ENCODE data around the gene VTI1A. TPM values are rescaled to one million over a fixed set of nuclear protein-coding genes. Genes with fewer than 3 reads are reported as not detected.

The VTI1A gene
- polyA plus RNA-seq, 1 donor from 2014 or later, result 28.7 TPM

DNA sequence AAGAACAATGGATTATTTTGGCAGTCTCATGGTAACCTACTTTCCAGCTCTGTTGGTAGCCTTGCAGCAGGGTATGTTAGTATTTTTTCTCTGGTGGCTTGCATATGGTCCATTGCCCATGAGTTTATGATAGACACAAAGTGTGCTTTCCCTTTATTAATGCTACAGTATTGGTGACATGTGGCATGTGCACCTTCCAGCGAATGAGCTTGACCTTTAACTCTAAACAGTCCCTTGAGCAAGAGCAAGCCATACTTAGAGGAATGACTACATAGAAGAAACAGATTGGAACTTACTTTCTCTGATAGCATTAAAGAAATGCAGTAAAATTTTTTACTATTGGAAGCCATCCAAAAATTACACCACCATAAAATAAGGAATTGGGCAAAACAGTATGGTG, 73.9 kb downstream of the VTI1A start:
- TF ChIP-seq, protein P1, sequence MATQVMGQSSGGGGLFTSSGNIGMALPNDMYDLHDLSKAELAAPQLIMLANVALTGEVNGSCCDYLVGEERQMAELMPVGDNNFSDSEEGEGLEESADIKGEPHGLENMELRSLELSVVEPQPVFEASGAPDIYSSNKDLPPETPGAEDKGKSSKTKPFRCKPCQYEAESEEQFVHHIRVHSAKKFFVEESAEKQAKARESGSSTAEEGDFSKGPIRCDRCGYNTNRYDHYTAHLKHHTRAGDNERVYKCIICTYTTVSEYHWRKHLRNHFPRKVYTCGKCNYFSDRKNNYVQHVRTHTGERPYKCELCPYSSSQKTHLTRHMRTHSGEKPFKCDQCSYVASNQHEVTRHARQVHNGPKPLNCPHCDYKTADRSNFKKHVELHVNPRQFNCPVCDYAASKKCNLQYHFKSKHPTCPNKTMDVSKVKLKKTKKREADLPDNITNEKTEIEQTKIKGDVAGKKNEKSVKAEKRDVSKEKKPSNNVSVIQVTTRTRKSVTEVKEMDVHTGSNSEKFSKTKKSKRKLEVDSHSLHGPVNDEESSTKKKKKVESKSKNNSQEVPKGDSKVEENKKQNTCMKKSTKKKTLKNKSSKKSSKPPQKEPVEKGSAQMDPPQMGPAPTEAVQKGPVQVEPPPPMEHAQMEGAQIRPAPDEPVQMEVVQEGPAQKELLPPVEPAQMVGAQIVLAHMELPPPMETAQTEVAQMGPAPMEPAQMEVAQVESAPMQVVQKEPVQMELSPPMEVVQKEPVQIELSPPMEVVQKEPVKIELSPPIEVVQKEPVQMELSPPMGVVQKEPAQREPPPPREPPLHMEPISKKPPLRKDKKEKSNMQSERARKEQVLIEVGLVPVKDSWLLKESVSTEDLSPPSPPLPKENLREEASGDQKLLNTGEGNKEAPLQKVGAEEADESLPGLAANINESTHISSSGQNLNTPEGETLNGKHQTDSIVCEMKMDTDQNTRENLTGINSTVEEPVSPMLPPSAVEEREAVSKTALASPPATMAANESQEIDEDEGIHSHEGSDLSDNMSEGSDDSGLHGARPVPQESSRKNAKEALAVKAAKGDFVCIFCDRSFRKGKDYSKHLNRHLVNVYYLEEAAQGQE (IDR thresholded peaks at IDR 0.05; ENCODE audit: borderline replicate concordance), result no peak
- TF ChIP-seq RAD21 (conservative IDR thresholded peaks at IDR 0.05), result no peak
- Histone ChIP-seq H3K9me2 (ENCODE audit: insufficient read depth, low read length) (no peaks in the 10 kb centered on the region), H3K27ac (ENCODE audit: low read length) (no peak overlapping the region), H3K9me3 (ENCODE audit: low read length) (no peaks in the 10 kb centered on the region), H3K27me3 (ENCODE audit: insufficient read depth, low read depth, low read length) (no peaks in the 10 kb centered on the region), H3K4me3 (ENCODE audit: low read length) (no peak overlapping the region), H3K79me2 (replicated peaks; ENCODE audit: insufficient read depth, low read length) (no peaks in the 10 kb centered on the region), H3F3A (ENCODE audit: insufficient read depth, low read length, poor library complexity, severe bottlenecking) (no peaks in the 10 kb centered on the region), H3K36me3 (ENCODE audit: insufficient read depth, low read length) (no peaks in the 10 kb centered on the region), H3K4me2 (ENCODE audit: low read length) (no peak overlapping the region), H3K9ac (ENCODE audit: low read length) (no peak overlapping the region), H4K20me1 (ENCODE audit: insufficient read depth) (no peaks in the 10 kb centered on the region), H2AFZ (ENCODE audit: low read depth, low read length) (no peak overlapping the region)

DNA sequence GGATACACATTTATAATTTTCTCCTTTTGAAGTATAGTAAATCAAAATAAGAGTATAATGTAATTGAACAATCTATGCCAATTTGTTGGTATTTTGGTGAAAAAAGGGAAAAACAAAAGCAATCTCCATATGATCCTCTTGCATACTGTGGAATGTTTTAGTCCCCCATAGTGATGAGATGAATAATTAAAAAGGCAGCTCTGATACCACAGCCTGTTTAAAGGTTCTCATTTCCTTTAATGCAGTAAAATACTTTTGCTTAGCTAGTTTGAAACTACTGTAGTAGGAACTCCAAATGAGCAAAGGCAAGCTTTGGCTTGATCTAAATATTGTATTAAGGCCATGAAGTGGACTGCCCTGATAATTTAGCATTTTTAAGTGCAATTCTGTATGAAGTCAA, 77.6 kb downstream of the VTI1A start:
- Histone ChIP-seq H4K20me1 (ENCODE audit: insufficient read depth) (no peaks in the 10 kb centered on the region), H3K79me2 (replicated peaks; ENCODE audit: insufficient read depth, low read length) (no peaks in the 10 kb centered on the region), H3K27me3 (ENCODE audit: insufficient read depth, low read depth, low read length) (no peaks in the 10 kb centered on the region), H3K4me3 (ENCODE audit: low read length) (no peak overlapping the region), H3K36me3 (ENCODE audit: insufficient read depth, low read length) (no peaks in the 10 kb centered on the region), H3K9me3 (ENCODE audit: low read length) (no peaks in the 10 kb centered on the region), H3K9me2 (ENCODE audit: insufficient read depth, low read length) (no peaks in the 10 kb centered on the region), H3K4me2 (ENCODE audit: low read length) (no peak overlapping the region), H3K27ac (ENCODE audit: low read length) (no peak overlapping the region), H3F3A (ENCODE audit: insufficient read depth, low read length, poor library complexity, severe bottlenecking) (no peaks in the 10 kb centered on the region), H3K9ac (ENCODE audit: low read length) (no peak overlapping the region), H2AFZ (ENCODE audit: low read depth, low read length) (no peak overlapping the region)
- TF ChIP-seq MXI1 (conservative IDR thresholded peaks at IDR 0.05; ENCODE audit: poor library complexity, severe bottlenecking) (no peak), EZH2 (IDR thresholded peaks at IDR 0.05; ENCODE audit: borderline replicate concordance, insufficient read depth, low read length, poor library complexity, severe bottlenecking) (no peak), TAF1 (IDR thresholded peaks at IDR 0.05; ENCODE audit: low read depth) (no peak), SMC3 (conservative IDR thresholded peaks at IDR 0.05; ENCODE audit: poor library complexity) (no peak), POLR2AphosphoS5 (IDR thresholded peaks at IDR 0.05) (no peak), EP300 (conservative IDR thresholded peaks at IDR 0.05; ENCODE audit: poor library complexity, severe bottlenecking) (no peak), RAD21 (conservative IDR thresholded peaks at IDR 0.05) (no peak)
- TF ChIP-seq, protein P2, sequence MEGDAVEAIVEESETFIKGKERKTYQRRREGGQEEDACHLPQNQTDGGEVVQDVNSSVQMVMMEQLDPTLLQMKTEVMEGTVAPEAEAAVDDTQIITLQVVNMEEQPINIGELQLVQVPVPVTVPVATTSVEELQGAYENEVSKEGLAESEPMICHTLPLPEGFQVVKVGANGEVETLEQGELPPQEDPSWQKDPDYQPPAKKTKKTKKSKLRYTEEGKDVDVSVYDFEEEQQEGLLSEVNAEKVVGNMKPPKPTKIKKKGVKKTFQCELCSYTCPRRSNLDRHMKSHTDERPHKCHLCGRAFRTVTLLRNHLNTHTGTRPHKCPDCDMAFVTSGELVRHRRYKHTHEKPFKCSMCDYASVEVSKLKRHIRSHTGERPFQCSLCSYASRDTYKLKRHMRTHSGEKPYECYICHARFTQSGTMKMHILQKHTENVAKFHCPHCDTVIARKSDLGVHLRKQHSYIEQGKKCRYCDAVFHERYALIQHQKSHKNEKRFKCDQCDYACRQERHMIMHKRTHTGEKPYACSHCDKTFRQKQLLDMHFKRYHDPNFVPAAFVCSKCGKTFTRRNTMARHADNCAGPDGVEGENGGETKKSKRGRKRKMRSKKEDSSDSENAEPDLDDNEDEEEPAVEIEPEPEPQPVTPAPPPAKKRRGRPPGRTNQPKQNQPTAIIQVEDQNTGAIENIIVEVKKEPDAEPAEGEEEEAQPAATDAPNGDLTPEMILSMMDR (IDR thresholded peaks at IDR 0.05; ENCODE audit: poor library complexity, severe bottlenecking), result no peak
- TF ChIP-seq, protein P1 (IDR thresholded peaks at IDR 0.05; ENCODE audit: borderline replicate concordance), result no peak
